Measurements from ENCODE around the gene HERPUD2.

Gene HERPUD2

GRCh38 chr7:35716038-35716803, 21.3 kb upstream of the HERPUD2 start:
- H3K4me3 ChIP-seq (ENCODE audit: low read depth, low read length), result no peak overlapping the region
- no peak for DNase-seq (ENCODE audit: low read depth)
- TF ChIP-seq CTCF (IDR thresholded peaks at IDR 0.05; ENCODE audit: control insufficient read depth, extremely low read depth, insufficient read depth), result no peak

GRCh38 chr7:35714862-35715261, 19.9 kb upstream of the HERPUD2 start:
- TF ChIP-seq CTCF (IDR thresholded peaks at IDR 0.05; ENCODE audit: control insufficient read depth, extremely low read depth, insufficient read depth), result 0 out of 2 replicates have a peak, but pooled peaks have one; percentile 9
- peak; percentile 34 for DNase-seq (ENCODE audit: low read depth)

GRCh38 chr7:35714407-35714806, 19.5 kb upstream of the HERPUD2 start:
- no peak for DNase-seq (ENCODE audit: low read depth)
- TF ChIP-seq CTCF (IDR thresholded peaks at IDR 0.05; ENCODE audit: control insufficient read depth, extremely low read depth, insufficient read depth), result no peak
- H3K4me3 ChIP-seq (ENCODE audit: low read depth, low read length), result no peak overlapping the region

More at GRCh38 chr7:35714862-35715261, 19.9 kb upstream of the HERPUD2 start:
- no peak overlapping the region for H3K4me3 ChIP-seq (ENCODE audit: low read depth, low read length)

- no peak for TF ChIP-seq CTCF (IDR thresholded peaks at IDR 0.05; ENCODE audit: control insufficient read depth, extremely low read depth, insufficient read depth)
- no peak overlapping the region for H3K4me3 ChIP-seq (ENCODE audit: low read depth, low read length)
- no peak for DNase-seq (ENCODE audit: low read depth)
Measured at GRCh38 chr7:35712563-35713226, 17.8 kb upstream of the HERPUD2 start.

- DNase-seq (ENCODE audit: low read depth), result no peak
- no peak overlapping the region for H3K4me3 ChIP-seq (ENCODE audit: low read depth, low read length)
- no peak for TF ChIP-seq CTCF (IDR thresholded peaks at IDR 0.05; ENCODE audit: control insufficient read depth, extremely low read depth, insufficient read depth)
Measured at GRCh38 chr7:35707422-35707821, 12.5 kb upstream of the HERPUD2 start.

- DNase-seq (ENCODE audit: low read depth), result no peak
- H3K4me3 ChIP-seq (ENCODE audit: low read depth, low read length), result no peak overlapping the region
- no peak for TF ChIP-seq CTCF (IDR thresholded peaks at IDR 0.05; ENCODE audit: control insufficient read depth, extremely low read depth, insufficient read depth)
Measured at GRCh38 chr7:35705932-35706461, 11.1 kb upstream of the HERPUD2 start.

Measured in LNCaP clone FGC (cell line).